ENCODE results near the gene PNLIPRP2.

The PNLIPRP2 gene

GRCh38 chr10:116621934-116622655 lies 1.3 kb downstream of the PNLIPRP2 start:
- Mint-ChIP-seq H3K4me1 (no peaks in the 10 kb centered on the region), H3K36me3 (ENCODE audit: insufficient read depth) (no peaks in the 10 kb centered on the region), H3K27me3 (peaks cover 25% of the 10 kb centered on the region), H3K27ac (ENCODE audit: low read depth) (no peak overlapping the region), H3K4me3 (no peak overlapping the region), H3K9me3 (peaks cover 10% of the 10 kb centered on the region)
- DNase-seq (ENCODE audit: low spot score in 2 of 2) (no peak), ATAC-seq (replicated peaks; ENCODE audit: extremely low read depth, poor library complexity, severe bottlenecking) (no peak)

GRCh38 chr10:116625845-116626244 lies 5.1 kb downstream of the PNLIPRP2 start:
- peaks cover 10% of the 10 kb centered on the region for H3K9me3 Mint-ChIP-seq
- DNase-seq (ENCODE audit: low spot score in 2 of 2) = no peak
- no peaks in the 10 kb centered on the region for H3K4me1 Mint-ChIP-seq
- H3K36me3 Mint-ChIP-seq (ENCODE audit: insufficient read depth) = no peaks in the 10 kb centered on the region
- no peak overlapping the region for H3K27ac Mint-ChIP-seq (ENCODE audit: low read depth)
- no peak overlapping the region for H3K4me3 Mint-ChIP-seq
- peaks cover 25% of the 10 kb centered on the region for H3K27me3 Mint-ChIP-seq
- ATAC-seq (replicated peaks; ENCODE audit: extremely low read depth, poor library complexity, severe bottlenecking) = no peak

GRCh38 chr10:116626815-116627214 lies 6.1 kb downstream of the PNLIPRP2 start:
- ATAC-seq (replicated peaks; ENCODE audit: extremely low read depth, poor library complexity, severe bottlenecking) = no peak
- Mint-ChIP-seq H3K27ac (ENCODE audit: low read depth) (no peak overlapping the region), H3K36me3 (ENCODE audit: insufficient read depth) (no peaks in the 10 kb centered on the region), H3K9me3 (peaks cover 8% of the 10 kb centered on the region), H3K27me3 (peaks cover 22% of the 10 kb centered on the region), H3K4me3 (no peak overlapping the region), H3K4me1 (no peaks in the 10 kb centered on the region)
- no peak for DNase-seq (ENCODE audit: low spot score in 2 of 2)

GRCh38 chr10:116627386-116627933 lies 6.7 kb downstream of the PNLIPRP2 start:
- Mint-ChIP-seq H3K27me3 (peaks cover 16% of the 10 kb centered on the region), H3K4me3 (no peak overlapping the region), H3K4me1 (no peaks in the 10 kb centered on the region), H3K27ac (ENCODE audit: low read depth) (no peak overlapping the region), H3K36me3 (ENCODE audit: insufficient read depth) (no peaks in the 10 kb centered on the region), H3K9me3 (peaks cover 2% of the 10 kb centered on the region)
- ATAC-seq (replicated peaks; ENCODE audit: extremely low read depth, poor library complexity, severe bottlenecking) (no peak), DNase-seq (ENCODE audit: low spot score in 2 of 2) (no peak)

- no peak overlapping the region for H3K27ac Mint-ChIP-seq (ENCODE audit: low read depth)
- DNase-seq (ENCODE audit: low spot score in 2 of 2) (no peak), ATAC-seq (replicated peaks; ENCODE audit: extremely low read depth, poor library complexity, severe bottlenecking) (no peak)
- no peaks in the 10 kb centered on the region for H3K36me3 Mint-ChIP-seq (ENCODE audit: insufficient read depth)
- no peak overlapping the region for H3K4me3 Mint-ChIP-seq
- H3K9me3 Mint-ChIP-seq = no peaks in the 10 kb centered on the region
- H3K4me1 Mint-ChIP-seq = no peaks in the 10 kb centered on the region
- peaks cover 12% of the 10 kb centered on the region for H3K27me3 Mint-ChIP-seq
Observed at GRCh38 chr10:116629340-116629739, 8.6 kb downstream of the PNLIPRP2 start.

- Mint-ChIP-seq H3K27me3 (peaks cover 12% of the 10 kb centered on the region), H3K36me3 (ENCODE audit: insufficient read depth) (no peaks in the 10 kb centered on the region), H3K4me3 (no peak overlapping the region), H3K9me3 (no peaks in the 10 kb centered on the region), H3K4me1 (no peaks in the 10 kb centered on the region), H3K27ac (ENCODE audit: low read depth) (no peak overlapping the region)
- DNase-seq (ENCODE audit: low spot score in 2 of 2) = no peak
- no peak for ATAC-seq (replicated peaks; ENCODE audit: extremely low read depth, poor library complexity, severe bottlenecking)
Observed at GRCh38 chr10:116630020-116630419, 9.3 kb downstream of the PNLIPRP2 start.

- Mint-ChIP-seq H3K9me3 (peaks cover 6% of the 10 kb centered on the region), H3K36me3 (ENCODE audit: insufficient read depth) (no peaks in the 10 kb centered on the region), H3K4me1 (no peaks in the 10 kb centered on the region), H3K27me3 (no peaks in the 10 kb centered on the region), H3K27ac (ENCODE audit: low read depth) (no peak overlapping the region), H3K4me3 (no peak overlapping the region)
- ATAC-seq (replicated peaks; ENCODE audit: extremely low read depth, poor library complexity, severe bottlenecking) (no peak), DNase-seq (ENCODE audit: low spot score in 2 of 2) (no peak)
Observed at GRCh38 chr10:116631871-116632295, 11.1 kb downstream of the PNLIPRP2 start.

- no peak overlapping the region for H3K27ac Mint-ChIP-seq (ENCODE audit: low read depth)
- ATAC-seq (replicated peaks; ENCODE audit: extremely low read depth, poor library complexity, severe bottlenecking) (no peak), DNase-seq (ENCODE audit: low spot score in 2 of 2) (no peak)
- no peaks in the 10 kb centered on the region for H3K27me3 Mint-ChIP-seq
- no peak overlapping the region for H3K4me3 Mint-ChIP-seq
- H3K36me3 Mint-ChIP-seq (ENCODE audit: insufficient read depth) = no peaks in the 10 kb centered on the region
- peaks cover 6% of the 10 kb centered on the region for H3K9me3 Mint-ChIP-seq
- H3K4me1 Mint-ChIP-seq = no peaks in the 10 kb centered on the region
Observed at GRCh38 chr10:116632596-116633215, 12.0 kb downstream of the PNLIPRP2 start.

GRCh38 chr10:116633216-116633600 lies 12.5 kb downstream of the PNLIPRP2 start:
- Mint-ChIP-seq H3K9me3 (peaks cover 6% of the 10 kb centered on the region), H3K27me3 (no peaks in the 10 kb centered on the region), H3K27ac (ENCODE audit: low read depth) (no peak overlapping the region), H3K4me1 (no peaks in the 10 kb centered on the region), H3K4me3 (no peak overlapping the region), H3K36me3 (ENCODE audit: insufficient read depth) (no peaks in the 10 kb centered on the region)
- ATAC-seq (replicated peaks; ENCODE audit: extremely low read depth, poor library complexity, severe bottlenecking) (no peak), DNase-seq (ENCODE audit: low spot score in 2 of 2) (no peak)

GRCh38 chr10:116634126-116634975 lies 13.6 kb downstream of the PNLIPRP2 start:
- no peak for ATAC-seq (replicated peaks; ENCODE audit: extremely low read depth, poor library complexity, severe bottlenecking)

GRCh38 chr10:116636385-116636784 lies 15.6 kb downstream of the PNLIPRP2 start:
- Mint-ChIP-seq H3K27me3 (no peaks in the 10 kb centered on the region), H3K36me3 (ENCODE audit: insufficient read depth) (no peaks in the 10 kb centered on the region), H3K9me3 (peaks cover 6% of the 10 kb centered on the region), H3K4me3 (no peak overlapping the region), H3K4me1 (no peaks in the 10 kb centered on the region), H3K27ac (ENCODE audit: low read depth) (no peak overlapping the region)
- DNase-seq (ENCODE audit: low spot score in 2 of 2) = no peak
- no peak for ATAC-seq (replicated peaks; ENCODE audit: extremely low read depth, poor library complexity, severe bottlenecking)

More at GRCh38 chr10:116634126-116634975, 13.6 kb downstream of the PNLIPRP2 start:
- Mint-ChIP-seq H3K27ac (ENCODE audit: low read depth) (no peak overlapping the region), H3K4me3 (no peak overlapping the region), H3K4me1 (no peaks in the 10 kb centered on the region), H3K27me3 (no peaks in the 10 kb centered on the region), H3K36me3 (ENCODE audit: insufficient read depth) (no peaks in the 10 kb centered on the region), H3K9me3 (peaks cover 6% of the 10 kb centered on the region)
- no peak for DNase-seq (ENCODE audit: low spot score in 2 of 2)

GRCh38 chr10:116636976-116637375 lies 16.2 kb downstream of the PNLIPRP2 start:
- no peaks in the 10 kb centered on the region for H3K4me1 Mint-ChIP-seq
- H3K4me3 Mint-ChIP-seq = no peak overlapping the region
- no peaks in the 10 kb centered on the region for H3K36me3 Mint-ChIP-seq (ENCODE audit: insufficient read depth)
- DNase-seq (ENCODE audit: low spot score in 2 of 2) = no peak
- H3K27ac Mint-ChIP-seq (ENCODE audit: low read depth) = no peak overlapping the region
- H3K27me3 Mint-ChIP-seq = no peaks in the 10 kb centered on the region
- no peak for ATAC-seq (replicated peaks; ENCODE audit: extremely low read depth, poor library complexity, severe bottlenecking)
- peaks cover 6% of the 10 kb centered on the region for H3K9me3 Mint-ChIP-seq

All from central memory CD8-positive, alpha-beta T cell (primary cell).